NCI-H2196 treated with DMSO at 0.1 percent for 48 hours (cell line): ENCODE results near the gene STAM.

Source experiments
- DNase-seq: peaks from one replicate; lab custom pipeline; 2025; ENCODE audit not compliant: unreplicated experiment; lab: John Stamatoyannopoulos, UW

The STAM gene

DNA sequence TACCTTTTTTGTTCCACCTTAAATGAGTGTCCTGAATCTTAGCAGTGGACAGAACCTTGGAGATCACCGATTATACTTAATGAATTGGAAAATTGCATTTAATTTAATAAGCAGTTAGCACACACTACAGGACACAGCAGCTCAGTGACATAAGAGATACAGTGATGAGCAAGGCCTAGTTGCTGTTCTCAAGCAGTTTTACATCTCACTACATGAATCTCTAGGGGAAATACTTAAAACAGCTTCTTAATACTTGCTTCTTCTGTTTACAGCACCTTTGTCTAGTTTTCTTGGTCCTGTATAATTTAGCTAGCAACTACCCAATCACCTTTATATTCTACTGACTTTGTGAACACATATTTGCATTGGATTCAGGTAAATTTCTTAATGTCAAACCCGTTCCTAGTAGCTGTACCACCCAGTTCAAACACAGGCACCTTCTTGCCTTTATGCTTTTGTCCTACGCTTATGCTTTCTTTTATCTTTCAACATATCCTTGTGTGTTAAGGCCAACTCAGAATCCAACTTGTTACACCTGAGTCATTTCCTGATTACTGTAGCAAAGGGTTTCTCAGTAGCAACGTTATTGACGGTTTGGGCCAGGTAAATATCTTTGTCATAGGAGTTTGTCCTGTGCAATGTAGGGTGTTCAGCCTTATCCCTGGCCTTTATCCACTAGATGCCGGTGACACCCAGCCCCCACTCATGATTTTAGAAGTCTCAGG is 1.8 kb downstream of the STAM start:
- DNase-seq, result no peak

DNA sequence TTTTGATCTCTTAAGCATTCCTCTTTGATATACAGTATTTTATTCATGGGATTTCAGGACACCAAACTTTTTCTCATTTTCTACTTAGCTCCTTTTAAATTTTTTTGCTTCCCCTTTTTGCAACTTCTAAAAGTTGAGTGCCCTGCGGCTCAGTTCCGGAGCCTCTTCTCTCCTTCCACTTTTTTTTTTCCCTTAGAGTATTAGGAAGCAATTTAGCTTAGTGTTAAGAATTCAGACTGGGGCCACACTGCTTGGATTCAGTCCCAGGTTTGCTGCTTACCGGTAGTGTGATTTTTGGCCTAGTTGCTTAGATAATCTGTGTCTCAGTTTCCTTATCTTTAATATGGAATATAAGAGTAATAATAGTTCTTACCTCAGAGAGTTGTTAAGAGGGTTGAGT is 3.4 kb downstream of the STAM start:
- no peak for DNase-seq

DNA sequence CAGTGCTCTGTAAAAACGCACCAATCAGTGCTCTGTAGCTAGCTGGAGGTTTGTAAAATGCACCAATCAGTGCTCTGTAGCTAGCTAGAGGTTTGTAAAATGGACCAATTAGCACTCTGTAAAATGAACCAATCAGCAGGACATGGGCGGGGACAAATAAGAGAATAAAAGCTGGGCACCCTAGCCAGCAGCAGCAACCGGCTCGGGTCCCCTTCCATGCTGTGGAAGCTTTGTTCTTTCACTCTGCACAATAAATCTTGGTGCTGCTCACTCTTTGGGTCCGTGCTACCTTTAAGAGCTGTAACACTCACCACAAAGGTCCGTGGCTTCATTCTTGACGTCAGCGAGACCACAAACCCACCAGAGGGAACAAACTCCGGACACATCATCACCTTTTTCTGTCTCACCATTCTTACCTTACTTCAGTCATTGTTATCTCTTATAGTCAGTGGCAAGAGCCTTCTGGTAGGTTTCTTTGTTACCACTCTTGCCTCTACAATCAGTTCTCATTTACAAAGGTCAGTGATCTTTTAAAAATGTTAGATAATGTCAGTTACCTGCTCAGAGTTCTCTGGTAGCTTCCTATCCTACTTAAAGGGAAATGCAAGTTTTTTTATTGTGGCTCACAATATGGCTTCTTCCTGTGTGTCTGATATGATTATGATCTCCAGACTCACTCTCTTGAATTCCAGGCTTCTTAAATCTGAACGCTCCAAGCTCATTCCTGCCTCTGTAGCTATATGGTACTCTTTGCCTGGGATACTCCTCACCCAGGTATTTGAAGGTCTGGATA is 4.5 kb downstream of the STAM start:
- no peak for DNase-seq

- DNase-seq, result no peak
Observed at GRCh38 chr10:17649052-17649451, 5.1 kb downstream of the STAM start.

DNA sequence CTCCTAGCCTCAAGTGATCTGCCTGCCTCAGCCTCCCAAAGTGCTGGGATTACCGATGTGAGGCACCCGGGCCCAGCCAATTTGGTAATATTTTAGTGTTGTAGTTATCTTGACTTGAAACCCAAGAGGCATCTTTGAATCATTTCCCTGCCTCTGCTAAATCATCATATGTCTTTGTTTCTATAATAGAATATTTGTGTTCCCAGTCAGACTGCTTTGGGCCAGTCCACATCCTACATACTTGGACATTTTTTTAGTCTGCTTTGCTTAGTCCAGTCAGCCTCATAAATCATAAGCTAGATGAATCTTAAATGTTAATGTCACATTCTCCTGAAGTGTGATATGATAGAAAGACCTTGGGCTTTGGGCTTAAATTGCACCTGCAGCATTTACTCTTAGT is 5.9 kb downstream of the STAM start:
- DNase-seq, result no peak

DNA sequence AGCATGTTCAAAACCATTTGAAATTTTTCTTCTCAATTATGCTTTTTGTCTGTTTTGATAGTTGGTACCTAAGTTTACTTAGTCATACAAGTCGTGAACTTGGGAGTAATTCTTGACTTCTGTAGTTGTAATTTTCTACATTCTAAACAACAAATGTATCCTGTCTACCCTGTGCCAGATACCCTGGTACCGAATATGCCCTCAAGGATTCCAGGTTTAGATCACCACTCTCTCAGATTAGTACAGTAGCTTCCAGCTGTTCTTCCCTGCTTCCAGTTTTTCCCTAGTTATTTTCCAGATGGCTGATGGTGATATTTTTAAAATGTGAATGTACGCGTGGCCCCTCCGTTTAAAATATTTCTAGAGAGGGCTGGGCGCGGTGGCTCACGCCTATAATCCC is 6.5 kb downstream of the STAM start:
- DNase-seq, result no peak

GRCh38 chr10:17651896-17652295 is 7.9 kb downstream of the STAM start:
- no peak for DNase-seq

GRCh38 chr10:17652585-17652984 is 8.6 kb downstream of the STAM start:
- no peak for DNase-seq

DNA sequence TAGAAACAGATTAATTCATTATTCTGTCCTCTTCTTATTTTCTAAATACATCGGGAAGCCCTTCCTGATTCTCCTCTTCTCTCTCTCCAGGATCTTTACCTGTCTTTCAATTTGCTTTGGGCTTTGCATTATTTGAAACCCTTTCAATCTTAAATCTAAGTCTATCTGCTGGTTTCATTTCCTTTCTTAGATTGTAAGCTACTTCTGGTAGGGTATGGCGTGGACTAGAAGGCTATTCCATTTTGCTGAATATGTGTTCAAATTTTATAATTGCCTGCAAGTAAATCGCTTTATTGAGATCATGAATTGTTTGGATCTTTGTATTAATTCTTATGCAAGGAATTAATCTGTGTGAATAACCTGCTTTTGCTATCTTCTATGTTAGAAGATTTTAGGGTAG is 11.1 kb downstream of the STAM start:
- DNase-seq, result no peak

DNA sequence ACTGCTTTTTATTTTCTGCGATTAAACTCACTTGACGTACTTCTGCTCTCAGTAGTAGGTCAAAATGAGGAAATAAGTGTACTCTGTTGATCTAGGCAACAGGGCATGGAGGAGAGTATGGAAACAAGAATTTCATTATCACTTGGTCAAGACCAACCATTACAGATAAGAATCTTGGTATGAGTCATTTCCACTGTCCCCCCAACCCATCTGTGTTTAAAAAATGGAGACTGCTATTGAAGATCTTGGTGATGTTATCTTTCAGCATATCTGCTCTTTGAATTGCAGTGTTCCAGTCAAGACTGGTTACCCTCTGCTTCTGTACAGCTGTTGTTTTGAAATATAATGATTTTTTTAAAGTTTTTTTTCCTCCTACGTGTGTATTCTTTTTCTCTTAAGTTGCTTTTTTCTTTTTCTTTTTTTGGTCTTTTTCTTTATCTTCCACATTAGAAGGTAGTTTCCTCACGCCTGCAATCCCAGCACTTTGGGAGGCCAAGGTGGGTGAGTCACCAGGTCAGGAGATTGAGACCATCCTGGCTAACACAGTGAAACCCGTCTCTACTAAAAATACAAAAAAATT is 11.7 kb downstream of the STAM start:
- no peak for DNase-seq

GRCh38 chr10:17657103-17657500 is 13.2 kb downstream of the STAM start:
- no peak for DNase-seq

DNA sequence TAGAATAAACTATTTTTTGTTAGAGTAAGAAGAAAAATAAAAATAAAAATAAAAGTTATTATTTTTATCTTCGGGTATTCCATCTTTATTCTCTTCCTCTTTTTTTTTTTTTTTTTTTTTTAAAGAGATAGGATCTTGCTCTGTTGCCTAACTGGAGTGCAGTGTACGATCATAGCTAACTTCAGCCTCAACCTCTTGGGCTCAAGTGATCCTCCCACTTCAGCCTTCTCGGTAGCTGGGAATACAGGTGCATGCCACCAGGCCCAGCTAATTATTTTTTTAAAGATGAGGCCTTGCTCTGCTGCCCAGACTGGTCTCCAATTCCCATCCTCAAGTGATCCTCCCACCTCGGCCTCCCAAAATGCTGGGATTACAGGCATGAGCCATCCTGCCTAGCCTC is 15.4 kb downstream of the STAM start:
- DNase-seq, result no peak

- no peak for DNase-seq
Observed at GRCh38 chr10:17660921-17661320, 17.0 kb downstream of the STAM start.

DNA sequence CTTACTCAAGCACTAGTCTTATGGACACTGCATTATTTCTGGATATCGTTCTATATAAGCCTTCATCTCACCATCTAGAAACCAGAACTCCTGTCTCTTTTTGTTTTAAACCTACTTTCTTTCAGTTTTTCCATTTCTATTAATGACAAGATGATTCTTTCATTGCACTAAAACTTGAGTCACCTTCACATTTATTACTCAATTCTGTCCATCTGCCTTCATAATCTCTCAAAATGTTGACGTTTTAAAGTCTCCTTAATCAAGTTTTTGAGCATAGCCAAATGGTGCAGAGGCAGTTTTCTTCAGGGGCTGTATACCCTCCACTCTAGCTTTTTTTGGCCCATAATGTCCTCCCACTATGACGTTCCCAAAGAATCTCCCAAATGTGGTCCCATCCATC is 17.6 kb downstream of the STAM start:
- DNase-seq, result no peak

DNA sequence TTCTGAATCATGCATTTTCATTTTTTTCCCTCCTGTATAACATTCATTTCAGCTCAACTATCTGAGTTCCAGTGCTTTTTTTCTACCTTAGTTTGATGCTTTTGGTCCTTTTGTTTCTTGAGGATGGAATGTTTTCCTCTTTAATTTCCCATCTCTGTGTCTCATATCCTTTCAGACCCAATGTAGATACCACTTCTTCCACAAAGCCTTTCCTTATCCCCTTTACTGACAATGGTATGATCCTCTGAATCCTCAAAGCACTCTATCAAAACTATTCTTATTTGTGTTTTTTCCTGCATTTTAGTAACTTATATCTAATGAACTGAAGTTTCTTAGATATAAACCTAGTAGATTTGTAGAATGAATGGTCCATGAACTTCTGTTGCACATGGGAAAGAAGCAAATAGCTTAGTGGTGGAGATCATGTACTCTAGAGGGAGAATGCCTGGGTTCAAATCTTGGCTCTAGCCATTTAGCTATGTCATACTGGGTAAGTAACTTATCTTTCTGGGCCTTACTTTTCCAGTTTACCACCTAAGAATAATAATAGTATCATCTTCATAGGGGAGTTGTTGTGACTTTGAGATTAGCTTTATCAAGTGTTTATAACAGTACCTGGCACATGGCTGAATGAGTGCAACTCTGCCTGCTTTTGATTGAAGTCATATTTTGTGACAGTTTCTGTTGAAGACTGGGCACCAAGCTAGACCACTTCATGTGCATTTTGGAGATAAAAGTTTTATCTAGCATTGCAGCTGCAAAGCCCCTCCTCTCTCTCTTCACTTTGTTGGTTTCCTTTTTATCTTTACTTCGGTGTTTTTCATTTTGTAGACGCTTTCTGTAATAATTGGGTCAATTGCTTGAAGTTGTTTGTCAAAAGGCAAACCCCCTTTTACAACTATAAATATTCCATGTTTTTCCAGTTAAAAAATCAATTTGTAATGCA is 18.5 kb downstream of the STAM start:
- no peak for DNase-seq

- no peak for DNase-seq
Observed at GRCh38 chr10:17663450-17663849, 19.5 kb downstream of the STAM start.

GRCh38 chr10:17665747-17666146 is 21.8 kb downstream of the STAM start:
- DNase-seq, result no peak

GRCh38 chr10:17668435-17669184 is 24.7 kb downstream of the STAM start:
- no peak for DNase-seq

DNA sequence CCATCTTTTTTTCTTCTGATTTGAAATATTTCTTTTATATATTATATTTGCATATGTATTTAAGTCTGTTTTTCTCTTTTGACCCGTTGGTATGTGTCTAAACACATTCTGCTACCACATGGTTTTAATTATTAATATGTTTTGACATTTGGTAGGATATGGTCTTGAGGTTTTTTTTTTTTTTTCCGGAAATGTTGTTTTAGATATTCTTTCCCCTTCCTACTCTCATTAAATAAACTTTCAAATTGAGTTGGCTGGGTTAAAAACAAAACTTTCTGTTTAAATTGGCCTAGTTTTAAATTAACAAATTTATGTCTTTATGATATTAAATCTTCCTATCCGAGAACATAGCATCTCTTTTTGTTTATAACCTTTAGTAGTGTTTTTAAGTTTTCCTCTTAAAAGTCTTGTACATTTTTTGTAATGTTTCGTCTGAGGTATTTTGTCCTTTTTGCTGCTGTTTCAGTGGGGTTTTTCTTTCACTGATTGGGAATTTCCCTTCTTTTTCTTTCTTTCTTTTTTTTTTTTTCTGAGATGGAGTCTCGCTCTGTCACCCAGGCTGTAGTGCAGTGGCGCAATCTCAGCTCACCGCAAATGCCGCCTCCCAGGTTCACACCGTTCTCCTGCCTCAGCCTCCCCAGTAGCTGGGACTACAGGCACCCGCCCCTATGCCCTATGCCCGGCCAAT is 25.4 kb downstream of the STAM start:
- DNase-seq, result no peak

DNA sequence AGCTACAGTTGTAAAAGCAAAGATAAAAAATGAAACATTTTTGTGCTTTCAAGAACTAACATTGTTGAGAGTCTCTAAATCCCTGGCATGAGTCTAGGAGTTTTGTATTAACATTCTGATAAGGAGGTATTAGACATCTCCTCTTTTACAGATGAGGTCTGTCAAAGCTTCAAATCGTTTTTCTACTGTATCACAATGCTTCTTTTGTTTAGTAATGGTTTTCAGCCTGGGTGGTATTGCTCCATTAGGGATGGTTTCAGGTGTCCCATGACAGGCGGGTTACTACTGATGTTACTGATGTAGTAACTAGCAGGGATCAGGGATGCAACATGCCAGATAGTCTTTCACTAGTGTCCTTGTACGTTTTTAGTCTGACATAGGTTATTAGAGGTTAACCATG is 27.4 kb downstream of the STAM start:
- DNase-seq, result no peak
